Measurements from ENCODE around the gene RAPGEF3. TPM values are rescaled to one million over a fixed set of nuclear protein-coding genes. Genes with fewer than 3 reads are reported as not detected.

The RAPGEF3 gene
- total RNA-seq, 1 donor from 2014 or later = 0.56 TPM

DNA sequence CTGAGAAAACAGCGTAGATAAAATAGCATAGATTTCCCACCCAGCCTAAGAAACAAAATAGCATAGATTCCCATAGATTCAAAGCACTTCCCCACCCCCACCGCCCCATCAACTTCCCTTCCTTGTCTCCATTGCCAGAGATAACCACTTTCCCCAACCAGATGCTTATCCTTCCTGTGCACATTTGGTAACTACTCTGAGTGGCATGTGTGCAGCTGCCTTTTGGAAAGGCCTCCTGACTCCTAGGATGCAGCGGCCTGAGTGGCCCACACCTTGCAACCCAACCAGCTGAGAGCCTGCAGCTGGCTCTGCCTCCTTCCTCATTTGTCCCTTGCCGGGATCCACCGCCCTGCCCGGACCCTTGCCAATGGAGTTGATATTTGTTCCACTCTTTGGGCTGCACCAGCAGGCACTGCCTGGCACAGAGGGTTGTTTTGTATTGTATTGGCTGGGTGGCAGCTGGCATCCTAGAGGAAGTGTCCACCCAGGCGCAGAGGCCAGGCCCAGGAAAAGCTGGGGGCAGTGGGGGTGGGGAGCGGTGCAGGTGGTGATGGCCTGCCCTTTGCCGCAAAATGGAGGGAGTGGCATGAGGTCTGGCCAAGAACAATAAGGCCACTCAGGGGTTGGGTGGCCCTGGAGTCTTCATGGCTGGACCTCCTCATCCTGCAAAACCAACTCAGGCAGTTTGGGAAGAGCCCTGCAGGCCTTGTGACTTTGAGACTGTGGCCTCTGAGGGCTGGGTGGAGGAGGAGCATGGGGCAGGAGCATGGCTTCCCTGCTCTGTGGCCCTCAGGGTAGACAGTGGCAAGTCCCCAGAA is 19.3 kb upstream of the RAPGEF3 start:
- intact Hi-C loops (cut with micrococcal nuclease) = loop anchor here (2.0 kb wide), 1 partner anchor 185 kb away; the partner anchor contains the start of gene TMEM106C

GRCh38 chr12:47777151-47777550 is 18.5 kb upstream of the RAPGEF3 start:
- intact Hi-C loops (cut with micrococcal nuclease) = no loop called here

DNA sequence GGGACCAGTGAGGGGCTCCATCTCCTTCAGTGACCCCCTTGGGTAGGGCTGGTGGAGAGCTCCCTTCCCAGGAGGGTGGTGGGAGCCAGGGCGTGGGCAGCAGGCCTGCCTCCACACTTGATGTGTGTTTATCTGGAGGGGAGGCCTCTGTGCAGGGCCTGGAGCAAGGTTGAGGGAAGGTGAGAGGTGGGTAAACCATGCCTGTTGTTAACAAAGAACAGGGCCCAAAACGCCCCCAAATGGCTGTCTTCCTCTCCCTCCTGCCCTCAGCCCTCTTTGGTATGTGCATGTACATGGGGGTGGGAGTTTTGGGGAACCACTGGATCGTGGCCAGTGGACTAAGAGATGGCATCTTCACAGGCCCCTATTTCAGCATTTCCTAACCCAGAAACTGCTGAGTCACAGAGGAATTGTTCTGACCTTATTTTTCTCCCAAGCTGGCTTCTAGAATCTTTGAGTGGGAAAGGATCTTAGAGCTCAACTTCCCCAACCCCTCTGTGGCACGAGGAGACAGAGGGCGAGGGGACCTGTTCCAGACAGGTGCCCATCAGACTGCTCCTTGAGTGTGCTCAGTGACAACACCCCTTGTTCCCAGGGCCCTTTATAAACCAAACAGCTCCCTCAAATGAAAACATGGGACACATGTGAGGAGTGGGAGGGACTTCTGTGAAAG is 17.9 kb upstream of the RAPGEF3 start:
- intact Hi-C loops (cut with micrococcal nuclease) = no loop called here

DNA sequence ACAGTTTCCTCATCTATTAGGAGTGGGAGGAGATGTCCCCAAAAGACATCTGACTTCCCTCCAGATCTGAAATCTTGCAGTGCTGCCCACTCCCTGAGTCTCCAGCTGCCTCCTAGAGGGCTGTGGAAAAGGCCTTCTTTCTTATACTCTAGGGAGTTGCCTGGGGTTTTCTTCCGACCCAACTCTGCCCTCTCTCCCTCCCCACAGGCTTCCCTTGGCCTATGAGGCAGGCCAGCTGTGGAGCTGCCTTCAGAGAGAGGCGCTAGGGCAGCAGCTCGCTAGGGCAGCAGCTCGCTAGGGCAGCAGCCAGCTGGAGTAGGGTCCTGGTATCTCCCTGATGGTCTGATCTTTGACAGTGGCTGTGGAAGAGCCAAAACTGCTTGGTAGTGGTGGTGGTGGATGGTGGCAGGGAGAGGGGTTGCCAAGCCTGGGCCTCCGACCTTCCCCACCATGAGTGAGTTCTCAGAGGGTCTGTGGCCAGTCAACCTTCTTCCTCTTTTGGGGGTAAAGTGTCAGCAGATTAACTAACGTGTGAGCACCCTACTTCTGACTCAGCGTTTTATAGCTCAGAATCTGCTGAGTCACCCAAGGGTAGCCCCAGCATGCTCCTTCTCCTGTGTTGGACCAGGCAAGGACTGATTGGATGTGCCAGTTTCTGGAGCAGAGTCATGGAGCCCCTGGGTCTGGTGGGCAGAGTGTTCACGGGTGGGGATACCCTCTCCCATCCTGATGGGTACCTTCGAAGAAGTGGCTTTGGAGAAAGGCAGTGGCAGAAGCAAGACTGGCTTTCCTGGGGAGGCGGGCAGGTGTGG is 16.6 kb upstream of the RAPGEF3 start:
- intact Hi-C loops (cut with micrococcal nuclease) = no loop called here

- intact Hi-C loops (cut with micrococcal nuclease) = no loop called here
These were observed 16.0 kb upstream of the RAPGEF3 start for GRCh38 chr12:47774663-47775062.

DNA sequence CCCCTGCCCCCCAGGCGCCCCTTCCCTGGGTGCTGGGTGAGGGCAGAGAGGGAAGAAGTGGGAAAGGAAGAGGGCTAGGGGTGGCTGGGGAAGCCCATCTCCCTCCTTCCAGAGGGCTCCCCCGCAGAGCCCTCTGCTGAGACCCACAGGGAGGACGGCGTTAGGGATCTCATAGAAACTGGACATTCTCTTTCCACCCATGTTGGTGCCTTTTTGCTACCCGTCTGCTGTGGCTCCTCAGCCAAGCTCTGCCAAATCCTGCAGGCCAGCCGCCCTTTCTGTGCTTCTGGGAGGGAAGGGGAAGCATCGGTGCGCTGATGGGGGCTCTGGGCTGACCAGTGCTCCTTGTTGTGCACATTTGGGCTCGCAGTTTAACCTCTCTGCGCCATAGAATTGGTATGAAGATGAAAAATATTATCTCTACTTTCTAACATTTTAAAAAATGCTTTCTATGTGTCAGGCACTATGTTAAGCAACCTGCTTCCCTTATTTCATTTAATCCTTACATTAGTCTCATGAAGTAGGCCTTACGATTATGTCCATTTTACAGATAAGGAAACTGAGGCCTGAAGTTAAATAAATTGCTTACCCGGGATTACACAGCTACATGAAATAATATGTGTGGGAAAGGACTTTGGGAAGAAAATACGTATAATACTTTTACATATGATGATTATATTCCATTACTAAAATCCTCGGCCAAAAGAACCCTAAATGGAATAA is 15.3 kb upstream of the RAPGEF3 start:
- intact Hi-C loops (cut with micrococcal nuclease) = loop anchor here (1.0 to 2.0 kb wide), 3 partner anchors 15 to 68 kb away; partner anchors contain the start of genes RAPGEF3 and RPAP3

GRCh38 chr12:47773062-47773857 is 14.6 kb upstream of the RAPGEF3 start, which contains the start of gene SLC48A1:
SLC48A1 (plus strand) TSS chr12:47773238; CDS start chr12:47773305, 67 bp downstream.
- intact Hi-C loops (cut with micrococcal nuclease) = loop anchor here (1.0 to 2.0 kb wide), 3 partner anchors 14 to 67 kb away; partner anchors contain the start of genes RAPGEF3 and RPAP3

DNA sequence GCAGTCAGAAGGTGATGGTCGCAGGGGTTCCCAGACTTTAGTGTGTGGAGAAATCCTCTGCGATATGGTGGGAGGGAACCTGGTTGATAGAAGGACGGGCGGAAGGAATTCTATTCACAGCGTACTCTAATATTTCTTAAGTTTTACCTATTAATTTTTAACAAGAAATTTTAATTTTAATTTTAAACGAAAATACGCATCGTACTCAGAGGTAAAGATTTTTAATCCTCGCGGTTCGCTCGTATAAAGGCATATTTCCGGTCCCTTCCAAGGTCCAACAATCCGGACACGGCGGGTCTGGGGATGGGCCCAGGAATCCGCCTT is 14.0 kb upstream of the RAPGEF3 start:
- intact Hi-C loops (cut with micrococcal nuclease) = loop anchor here (1.0 to 2.0 kb wide), 3 partner anchors 14 to 66 kb away; partner anchors contain the start of genes RAPGEF3 and RPAP3

- intact Hi-C loops (cut with micrococcal nuclease) = loop anchor here (2.0 kb wide), 2 partner anchors 13 to 37 kb away; partner anchors contain the start of gene RAPGEF3
These were observed 13.5 kb upstream of the RAPGEF3 start for GRCh38 chr12:47772094-47772660.

DNA sequence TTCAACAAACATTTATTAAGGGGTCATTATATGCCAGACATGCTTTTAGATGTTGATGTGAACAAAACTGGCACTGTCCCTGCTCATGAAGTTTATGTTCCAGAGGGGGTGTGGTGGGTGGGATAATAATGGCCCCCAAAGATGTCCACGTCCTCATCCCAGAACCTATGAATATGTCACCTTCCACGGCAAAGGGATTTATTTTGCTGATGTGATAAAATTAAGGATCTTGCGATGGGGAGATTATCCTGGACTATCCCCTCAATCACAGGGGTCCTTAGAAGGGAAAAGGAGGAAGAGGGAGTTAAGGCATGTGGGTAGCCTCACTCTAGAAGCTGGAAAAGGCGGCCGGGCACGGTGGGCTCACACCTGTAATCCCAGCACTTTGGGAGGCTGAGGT is 12.6 kb upstream of the RAPGEF3 start:
- intact Hi-C loops (cut with micrococcal nuclease) = no loop called here

DNA sequence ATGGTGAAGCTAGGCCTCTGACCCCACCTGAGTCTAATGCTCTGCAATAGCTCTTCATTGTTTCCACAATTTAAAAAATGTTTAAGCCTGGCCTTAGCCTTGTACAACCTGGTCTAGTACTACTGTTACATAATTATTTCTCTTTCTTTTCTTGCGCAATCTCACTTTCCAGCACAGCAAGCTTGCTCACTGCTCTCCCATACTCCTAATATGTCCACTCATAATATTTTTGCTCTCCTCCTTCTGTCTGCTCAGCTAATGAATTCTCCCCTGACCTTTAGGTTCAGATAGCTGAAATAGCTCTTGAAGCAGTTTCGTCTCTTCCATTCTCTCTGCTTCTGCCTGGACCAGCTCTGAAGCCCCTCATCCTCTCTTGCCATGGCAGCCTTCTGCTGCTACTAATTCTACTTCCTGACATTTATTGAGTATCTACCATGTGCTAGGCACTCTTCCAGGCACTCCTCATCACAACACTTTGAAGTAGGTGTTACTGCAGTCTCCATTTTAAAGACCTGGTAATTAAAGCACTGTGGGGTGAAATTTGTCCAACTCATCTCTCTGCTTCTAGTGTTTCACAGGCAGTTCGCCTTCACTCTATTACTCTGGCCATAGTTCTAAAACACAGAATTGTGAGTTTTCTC is 11.5 kb upstream of the RAPGEF3 start:
- intact Hi-C loops (cut with micrococcal nuclease) = no loop called here

DNA sequence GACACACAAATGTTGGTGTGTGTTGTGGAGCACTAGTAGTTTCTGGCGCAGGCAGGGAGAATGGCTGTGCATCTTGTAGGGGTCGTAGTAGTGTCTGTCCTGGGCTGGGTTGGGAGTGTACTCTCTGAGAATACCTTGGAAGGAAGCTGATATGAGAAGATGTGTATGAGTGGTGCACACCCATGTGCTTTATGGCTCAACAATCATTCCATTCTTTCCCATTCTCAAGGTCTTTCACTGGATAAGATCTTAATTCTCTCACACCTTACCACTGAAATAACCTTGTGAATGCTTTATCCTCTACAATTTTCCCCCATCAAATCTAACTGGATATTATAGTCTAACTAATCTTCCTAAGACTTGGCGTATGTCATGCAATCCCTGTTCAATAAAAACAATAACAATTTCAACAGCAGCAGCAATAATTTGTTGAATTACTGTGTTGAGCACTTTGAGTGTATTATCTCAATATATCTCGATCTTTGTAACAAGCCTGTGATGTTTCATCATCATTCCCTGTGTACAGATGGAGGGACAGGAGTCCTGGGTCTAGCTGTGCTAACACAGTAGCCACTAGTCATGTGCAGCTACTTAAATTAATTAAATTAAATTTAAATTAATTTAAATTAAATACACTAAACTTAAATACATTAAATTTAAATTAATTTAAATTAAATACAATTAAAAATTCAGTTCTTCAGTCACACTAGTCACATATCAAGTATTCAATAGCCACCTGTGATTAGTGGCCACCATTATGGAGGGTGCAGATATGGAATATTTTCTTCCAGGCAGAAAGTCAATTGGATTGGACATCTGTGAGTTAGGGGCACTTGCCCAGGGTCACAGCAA is 10.8 kb upstream of the RAPGEF3 start:
- intact Hi-C loops (cut with micrococcal nuclease) = no loop called here

DNA sequence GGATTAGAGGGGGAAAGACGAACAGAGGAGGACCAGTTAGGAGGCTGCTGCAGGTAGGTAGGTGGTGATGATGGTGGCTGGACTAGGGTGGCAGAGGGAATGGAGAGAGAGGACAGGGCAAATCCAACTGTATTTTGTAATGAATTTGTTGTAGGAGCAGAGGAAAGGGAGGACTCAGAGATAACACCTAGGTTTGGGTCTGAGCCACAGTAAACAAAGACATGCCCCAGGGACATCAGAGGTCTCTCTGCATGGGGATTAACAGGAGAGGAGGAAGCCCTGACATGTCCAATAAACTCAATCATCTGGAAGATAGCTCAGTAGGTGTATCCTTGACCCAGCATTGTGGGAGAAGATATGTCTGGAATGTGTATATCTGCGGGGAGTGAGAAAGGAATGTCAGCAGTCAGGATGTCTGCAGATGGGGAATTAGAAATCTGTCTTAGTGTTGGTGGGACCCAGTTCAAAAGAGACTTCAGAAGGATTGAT is 9.7 kb upstream of the RAPGEF3 start:
- intact Hi-C loops (cut with micrococcal nuclease) = no loop called here

- intact Hi-C loops (cut with micrococcal nuclease) = loop anchor here (1.0 to 2.0 kb wide), 4 partner anchors 12 to 70 kb away; no protein-coding TSS in a partner anchor
These were observed 8.6 kb upstream of the RAPGEF3 start for GRCh38 chr12:47767216-47767724.

DNA sequence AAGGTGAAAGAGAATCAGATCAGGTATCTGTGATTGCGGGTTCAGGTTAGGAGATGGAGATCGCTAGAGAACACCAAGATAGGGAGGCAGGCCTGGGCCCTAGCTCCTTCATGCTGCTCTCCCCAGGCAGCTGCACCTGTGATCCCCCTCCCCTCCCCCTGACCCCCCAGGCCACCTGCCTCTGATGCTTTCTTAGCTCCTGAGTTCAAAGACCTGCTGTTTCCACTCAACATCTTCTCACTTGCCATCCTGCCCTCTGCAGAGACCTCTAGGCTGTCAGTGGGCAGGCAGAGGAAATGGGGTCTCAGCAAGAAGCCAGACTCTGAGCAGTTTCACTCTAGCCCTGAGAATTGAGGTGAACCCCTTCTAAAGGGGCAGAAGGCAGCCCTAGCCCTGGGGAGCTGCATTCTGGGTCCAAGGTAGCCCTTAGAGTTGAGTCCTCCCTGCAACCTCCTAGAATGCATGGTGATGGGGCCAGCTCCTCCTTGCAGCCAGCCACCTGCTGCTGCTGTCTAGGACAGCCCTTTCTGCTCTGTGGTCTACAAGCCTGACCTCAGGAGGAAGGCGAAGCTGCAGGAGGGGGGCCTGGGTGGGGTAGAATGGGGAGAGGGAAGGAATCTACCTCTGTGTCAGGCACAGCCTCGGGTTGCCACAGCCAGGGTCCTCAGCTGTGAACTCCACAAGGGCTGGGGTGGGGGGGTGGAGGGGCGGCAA is 8.0 kb upstream of the RAPGEF3 start:
- intact Hi-C loops (cut with micrococcal nuclease) = loop anchor here (1.0 to 2.0 kb wide), 4 partner anchors 11 to 70 kb away; no protein-coding TSS in a partner anchor

DNA sequence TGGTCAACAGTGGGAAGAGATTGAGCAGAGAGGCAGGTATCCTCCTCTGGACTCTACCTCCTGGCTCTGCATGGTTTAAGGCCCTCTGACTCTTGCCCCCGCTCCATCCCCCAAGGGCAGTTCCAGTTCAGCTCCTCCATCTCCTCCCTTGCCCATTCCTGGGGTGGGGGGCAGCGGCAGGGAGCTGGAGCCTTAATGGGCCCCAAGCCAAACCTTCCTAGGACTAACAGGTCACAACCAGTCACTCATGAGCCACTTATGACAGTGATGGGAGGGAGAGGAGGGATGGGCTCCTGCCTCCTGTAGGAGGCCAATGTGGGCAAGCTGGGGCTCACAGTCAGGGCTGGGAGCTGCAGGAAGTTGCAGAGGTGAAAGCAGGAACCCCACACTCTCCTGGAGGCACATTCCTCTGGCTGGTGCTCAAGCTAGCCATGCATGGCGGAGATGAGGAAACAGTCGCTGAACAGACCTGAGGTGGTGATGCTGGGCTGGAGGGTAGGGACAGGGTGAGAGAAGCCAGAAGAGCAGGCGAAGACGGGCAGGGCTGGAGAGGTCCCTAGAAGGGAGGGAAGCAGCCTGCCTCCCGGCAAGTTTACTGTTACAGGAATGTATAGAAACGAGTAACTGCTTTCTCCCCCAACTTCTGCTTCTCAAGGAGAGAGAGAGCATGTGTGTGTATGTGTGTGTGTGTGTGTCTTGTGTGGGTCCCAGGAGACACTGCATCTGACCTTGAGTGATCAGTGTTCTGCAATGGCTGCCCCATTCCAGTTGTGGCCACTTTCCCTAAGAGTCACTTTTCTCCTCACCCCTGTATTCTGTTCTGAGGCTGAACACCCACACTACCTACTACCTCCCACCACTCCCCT is 5.0 kb upstream of the RAPGEF3 start:
- intact Hi-C loops (cut with micrococcal nuclease) = no loop called here
